Activated naive CD8-positive, alpha-beta T cell treated with anti-CD3 and anti-CD28 coated beads, Interleukin-2, amount 50 U/mL, for 24 hours (primary cell): ENCODE measurements around the gene NAA40.

ENCODE experiments used
- ATAC-seq: fragments of 150-1000 bp; cut with Tn5 transposase; one replicate; pipeline ENCODE4 v1.10.0; 2021
- DNase-seq: peaks from one replicate; pipeline ENCODE4 v3.0.0; 2021
- H3K27ac Mint-ChIP-seq: one replicate; pipeline ENCODE4 v1.8.0; 2021; ENCODE audit warnings: mild to moderate bottlenecking, mixed read lengths
- H3K27me3 Mint-ChIP-seq: one replicate; pipeline ENCODE4 v1.8.0; 2021; ENCODE audit warnings: mixed read lengths
- H3K36me3 Mint-ChIP-seq: one replicate; pipeline ENCODE4 v1.8.0; 2021; ENCODE audit warnings: low read depth, mixed read lengths
- H3K4me1 Mint-ChIP-seq: one replicate; pipeline ENCODE4 v1.8.0; 2021; ENCODE audit warnings: mixed read lengths
- H3K4me3 Mint-ChIP-seq: one replicate; pipeline ENCODE4 v1.8.0; 2021; ENCODE audit warnings: mild to moderate bottlenecking, moderate library complexity, mixed read lengths
- H3K9me3 Mint-ChIP-seq: one replicate; pipeline ENCODE4 v1.8.0; 2021; ENCODE audit warnings: mixed read lengths

The NAA40 gene

GRCh38 chr11:63974259-63975143, 35.7 kb downstream of the NAA40 start, which contains the start of gene COX8A:
Gene COX8A (plus strand): TSS chr11:63974620. CDS start chr11:63974681, 61 bp downstream.
- H3K4me1 Mint-ChIP-seq: peaks cover 27% of the 10 kb centered on the region
- peak; percentile 99 for ATAC-seq
- DNase-seq: peak; percentile 93
- no peaks in the 10 kb centered on the region for H3K27me3 Mint-ChIP-seq
- peak within 1 kb of the TSS; percentile 94 for H3K4me3 Mint-ChIP-seq
- no peaks in the 10 kb centered on the region for H3K9me3 Mint-ChIP-seq
- peaks cover 18% of the 10 kb centered on the region for H3K36me3 Mint-ChIP-seq
- H3K27ac Mint-ChIP-seq: peak within 1 kb of the TSS; percentile 98

GRCh38 chr11:63978551-63979239, 39.9 kb downstream of the NAA40 start:
- DNase-seq: no peak
- no peak for ATAC-seq
- H3K27ac Mint-ChIP-seq: peak overlapping the region; percentile 14
- no peak overlapping the region for H3K4me3 Mint-ChIP-seq
- H3K9me3 Mint-ChIP-seq: no peaks in the 10 kb centered on the region
- H3K36me3 Mint-ChIP-seq: peaks cover 18% of the 10 kb centered on the region
- no peaks in the 10 kb centered on the region for H3K27me3 Mint-ChIP-seq
- peaks cover 26% of the 10 kb centered on the region for H3K4me1 Mint-ChIP-seq

GRCh38 chr11:63979426-63979825, 40.6 kb downstream of the NAA40 start:
- peaks cover 17% of the 10 kb centered on the region for H3K36me3 Mint-ChIP-seq
- no peaks in the 10 kb centered on the region for H3K9me3 Mint-ChIP-seq
- H3K27ac Mint-ChIP-seq: no peak overlapping the region
- H3K4me3 Mint-ChIP-seq: no peak overlapping the region
- DNase-seq (no peak), ATAC-seq (no peak)
- peaks cover 21% of the 10 kb centered on the region for H3K4me1 Mint-ChIP-seq
- no peaks in the 10 kb centered on the region for H3K27me3 Mint-ChIP-seq

- Mint-ChIP-seq H3K36me3 (peaks cover 16% of the 10 kb centered on the region), H3K27me3 (no peaks in the 10 kb centered on the region), H3K9me3 (no peaks in the 10 kb centered on the region), H3K27ac (peak overlapping the region; percentile 98), H3K4me1 (peaks cover 28% of the 10 kb centered on the region), H3K4me3 (peak overlapping the region; percentile 96)
- ATAC-seq (peak; percentile 79), DNase-seq (peak; percentile 75)
Measured at GRCh38 chr11:63985812-63986155, 47.0 kb downstream of the NAA40 start.

- H3K27ac Mint-ChIP-seq: peak within 1 kb of the TSS; percentile 98
- no peaks in the 10 kb centered on the region for H3K27me3 Mint-ChIP-seq
- no peaks in the 10 kb centered on the region for H3K9me3 Mint-ChIP-seq
- peaks cover 28% of the 10 kb centered on the region for H3K4me1 Mint-ChIP-seq
- H3K36me3 Mint-ChIP-seq: peaks cover 20% of the 10 kb centered on the region
- ATAC-seq: peak; percentile 93
- peak within 1 kb of the TSS; percentile 96 for H3K4me3 Mint-ChIP-seq
- peak; percentile 88 for DNase-seq
Measured at GRCh38 chr11:63986156-63986931, 47.5 kb downstream of the NAA40 start, which contains the start of gene OTUB1. Gene OTUB1 (plus strand): TSS chr11:63986438. CDS start chr11:63986457, 19 bp downstream.

- DNase-seq (no peak), ATAC-seq (no peak)
- peak overlapping the region; percentile 96 for H3K4me3 Mint-ChIP-seq
- H3K36me3 Mint-ChIP-seq: peaks cover 23% of the 10 kb centered on the region
- no peaks in the 10 kb centered on the region for H3K9me3 Mint-ChIP-seq
- peaks cover 28% of the 10 kb centered on the region for H3K4me1 Mint-ChIP-seq
- peak overlapping the region; percentile 35 for H3K27ac Mint-ChIP-seq
- no peaks in the 10 kb centered on the region for H3K27me3 Mint-ChIP-seq
Measured at GRCh38 chr11:63986932-63987513, 48.2 kb downstream of the NAA40 start.

GRCh38 chr11:63991558-63991957, 52.8 kb downstream of the NAA40 start:
- no peak overlapping the region for H3K4me3 Mint-ChIP-seq
- ATAC-seq: no peak
- H3K4me1 Mint-ChIP-seq: peaks cover 17% of the 10 kb centered on the region
- peaks cover 31% of the 10 kb centered on the region for H3K36me3 Mint-ChIP-seq
- no peak overlapping the region for H3K27ac Mint-ChIP-seq
- H3K9me3 Mint-ChIP-seq: no peaks in the 10 kb centered on the region
- H3K27me3 Mint-ChIP-seq: no peaks in the 10 kb centered on the region
- no peak for DNase-seq

GRCh38 chr11:63993100-63993499, 54.3 kb downstream of the NAA40 start:
- H3K4me1 Mint-ChIP-seq: peaks cover 7% of the 10 kb centered on the region
- peaks cover 42% of the 10 kb centered on the region for H3K36me3 Mint-ChIP-seq
- ATAC-seq (no peak), DNase-seq (no peak)
- no peaks in the 10 kb centered on the region for H3K9me3 Mint-ChIP-seq
- H3K4me3 Mint-ChIP-seq: no peak overlapping the region
- no peak overlapping the region for H3K27ac Mint-ChIP-seq
- no peaks in the 10 kb centered on the region for H3K27me3 Mint-ChIP-seq

- Mint-ChIP-seq H3K36me3 (peaks cover 39% of the 10 kb centered on the region), H3K4me1 (peaks cover 2% of the 10 kb centered on the region), H3K27me3 (no peaks in the 10 kb centered on the region), H3K9me3 (no peaks in the 10 kb centered on the region), H3K4me3 (no peak overlapping the region), H3K27ac (no peak overlapping the region)
- DNase-seq (no peak), ATAC-seq (no peak)
Measured at GRCh38 chr11:63993993-63994392, 55.2 kb downstream of the NAA40 start.

- Mint-ChIP-seq H3K27ac (no peak overlapping the region), H3K9me3 (no peaks in the 10 kb centered on the region), H3K4me3 (no peak overlapping the region), H3K36me3 (peaks cover 26% of the 10 kb centered on the region), H3K4me1 (peaks cover 7% of the 10 kb centered on the region), H3K27me3 (peaks cover 3% of the 10 kb centered on the region)
- DNase-seq (no peak), ATAC-seq (no peak)
Measured at GRCh38 chr11:63996512-63996911, 57.7 kb downstream of the NAA40 start.

GRCh38 chr11:63997104-63997700, 58.4 kb downstream of the NAA40 start:
- no peaks in the 10 kb centered on the region for H3K9me3 Mint-ChIP-seq
- ATAC-seq: no peak
- H3K4me1 Mint-ChIP-seq: peaks cover 7% of the 10 kb centered on the region
- no peak overlapping the region for H3K4me3 Mint-ChIP-seq
- no peak for DNase-seq
- H3K27me3 Mint-ChIP-seq: peaks cover 7% of the 10 kb centered on the region
- H3K27ac Mint-ChIP-seq: no peak overlapping the region
- peaks cover 24% of the 10 kb centered on the region for H3K36me3 Mint-ChIP-seq

GRCh38 chr11:63997801-63998337, 59.1 kb downstream of the NAA40 start:
- H3K4me1 Mint-ChIP-seq: peaks cover 7% of the 10 kb centered on the region
- no peak overlapping the region for H3K27ac Mint-ChIP-seq
- peaks cover 7% of the 10 kb centered on the region for H3K27me3 Mint-ChIP-seq
- H3K9me3 Mint-ChIP-seq: no peaks in the 10 kb centered on the region
- no peak overlapping the region for H3K4me3 Mint-ChIP-seq
- DNase-seq (no peak), ATAC-seq (no peak)
- H3K36me3 Mint-ChIP-seq: peaks cover 23% of the 10 kb centered on the region

GRCh38 chr11:63998558-63999348, 60.0 kb downstream of the NAA40 start:
- no peak for ATAC-seq
- no peak overlapping the region for H3K4me3 Mint-ChIP-seq
- H3K4me1 Mint-ChIP-seq: peaks cover 5% of the 10 kb centered on the region
- DNase-seq: peak; percentile 21
- H3K27ac Mint-ChIP-seq: no peak overlapping the region
- H3K9me3 Mint-ChIP-seq: no peaks in the 10 kb centered on the region
- peaks cover 20% of the 10 kb centered on the region for H3K36me3 Mint-ChIP-seq
- peaks cover 7% of the 10 kb centered on the region for H3K27me3 Mint-ChIP-seq
